H9 (cell line): Measurements from ENCODE around the gene B3GALT4. TPM values are rescaled to one million over a fixed set of nuclear protein-coding genes. Genes with fewer than 3 reads are reported as not detected.

Experiments
- DNase-seq: peaks from one replicate; pipeline ENCODE4 v3.0.0-alpha.2; 2017
- H2AFZ ChIP-seq: one replicate; pipeline ENCODE4 v1.6.1; 2013; ENCODE audit warnings: mild to moderate bottlenecking, low read length, control low read depth, moderate library complexity
- H2AK5ac ChIP-seq: 2 replicates; pipeline ENCODE4 v1.6.1; 2013; ENCODE audit warnings: low read length, control low read depth, mixed read lengths; ENCODE audit not compliant: insufficient read length
- H2BK120ac ChIP-seq: one replicate; pipeline ENCODE4 v1.6.1; 2013; ENCODE audit warnings: low read depth, mild to moderate bottlenecking, low read length, control low read depth, inconsistent platforms; ENCODE audit not compliant: poor library complexity, severe bottlenecking
- H2BK12ac ChIP-seq: 2 replicates; pipeline ENCODE4 v1.6.1; 2013; ENCODE audit warnings: low read length, control low read depth, mixed read lengths, low read depth; ENCODE audit not compliant: insufficient read length
- H2BK15ac ChIP-seq: 2 replicates; pipeline ENCODE4 v1.6.1; 2013; ENCODE audit warnings: low read depth, low read length, control low read depth
- H2BK20ac ChIP-seq: one replicate; pipeline ENCODE4 v1.6.1; 2013; ENCODE audit warnings: low read depth, mild to moderate bottlenecking, low read length, control low read depth, inconsistent platforms; ENCODE audit not compliant: poor library complexity, severe bottlenecking
- H2BK5ac ChIP-seq: 2 replicates; pipeline ENCODE4 v1.6.1; 2013; ENCODE audit warnings: low read length, control low read depth, mixed read lengths; ENCODE audit not compliant: insufficient read length
- H3K14ac ChIP-seq: 2 replicates; pipeline ENCODE4 v1.6.1; 2013; ENCODE audit warnings: low read length, control low read depth; ENCODE audit not compliant: insufficient read depth
- H3K18ac ChIP-seq: 2 replicates; pipeline ENCODE4 v1.6.1; 2013; ENCODE audit warnings: low read depth, mild to moderate bottlenecking, mixed read lengths, low read length, control low read depth; ENCODE audit not compliant: insufficient read length
- H3K23ac ChIP-seq: 2 replicates; pipeline ENCODE4 v1.6.1; 2013; ENCODE audit warnings: low read length, control low read depth, mixed read lengths, low read depth; ENCODE audit not compliant: insufficient read length
- H3K23me2 ChIP-seq: 2 replicates; pipeline ENCODE4 v1.6.1; 2013; ENCODE audit warnings: low read depth, mild to moderate bottlenecking, mixed read lengths, low read length, control low read depth; ENCODE audit not compliant: insufficient read length, poor library complexity, severe bottlenecking
- H3K27ac ChIP-seq: 2 replicates; pipeline ENCODE4 v1.5.1; 2013; ENCODE audit warnings: low read length, control low read depth, mixed read lengths, low read depth; ENCODE audit not compliant: insufficient read length
- H3K27me3 ChIP-seq: 2 replicates; pipeline ENCODE4 v1.6.1; 2013; ENCODE audit warnings: low read length, control low read depth, inconsistent platforms; ENCODE audit not compliant: insufficient read depth
- H3K4ac ChIP-seq: 2 replicates; pipeline ENCODE4 v1.6.1; 2013; ENCODE audit warnings: low read depth, mild to moderate bottlenecking, control low read depth, inconsistent platforms, low read length, moderate library complexity
- H3K4me1 ChIP-seq: 2 replicates; pipeline ENCODE4 v1.6.1; 2013; ENCODE audit warnings: low read length, control low read depth, inconsistent platforms; ENCODE audit not compliant: insufficient read depth
- H3K4me2 ChIP-seq: 2 replicates; pipeline ENCODE4 v1.6.1; 2013; ENCODE audit warnings: low read length, control low read depth, mixed read lengths; ENCODE audit not compliant: insufficient read length, insufficient read depth
- H3K56ac ChIP-seq: 2 replicates; pipeline ENCODE4 v1.6.1; 2013; ENCODE audit warnings: low read depth, mild to moderate bottlenecking, mixed read lengths, low read length, control low read depth; ENCODE audit not compliant: insufficient read length
- H3K79me1 ChIP-seq: 2 replicates; pipeline ENCODE4 v1.6.1; 2013; ENCODE audit warnings: low read depth, mild to moderate bottlenecking, moderate library complexity, low read length, control low read depth, inconsistent platforms; ENCODE audit not compliant: insufficient read depth, poor library complexity, severe bottlenecking
- H3K79me2 ChIP-seq: 2 replicates; pipeline ENCODE4 v1.6.1; 2013; ENCODE audit warnings: low read length, control low read depth, inconsistent platforms; ENCODE audit not compliant: insufficient read depth
- H3K9ac ChIP-seq: 2 replicates; pipeline ENCODE4 v1.6.1; 2013; ENCODE audit warnings: low read length, control low read depth, mixed read lengths; ENCODE audit not compliant: insufficient read length; ENCODE audit errors: extremely low read depth
- H3K9me3 ChIP-seq: one replicate; pipeline ENCODE4 v1.6.1; 2013; ENCODE audit warnings: low read depth, low read length, inconsistent platforms; ENCODE audit not compliant: control insufficient read depth
- H3T11ph ChIP-seq: one replicate; pipeline ENCODE4 v1.6.1; 2013; ENCODE audit warnings: mild to moderate bottlenecking, low read length, control low read depth, inconsistent platforms
- H4K20me1 ChIP-seq: one replicate; pipeline ENCODE4 v1.6.1; 2013; ENCODE audit not compliant: control insufficient read depth, insufficient read length, insufficient read depth
- H4K5ac ChIP-seq: 2 replicates; pipeline ENCODE4 v1.6.1; 2013; ENCODE audit warnings: low read depth, mild to moderate bottlenecking, mixed read lengths, low read length, control low read depth; ENCODE audit not compliant: insufficient read length
- H4K8ac ChIP-seq: replicated peaks from 2 replicates; pipeline ENCODE4 v1.6.1; 2013; ENCODE audit warnings: low read length, control low read depth, mixed read lengths, low read depth; ENCODE audit not compliant: insufficient read length
- H4K91ac ChIP-seq: 2 replicates; pipeline ENCODE4 v1.6.1; 2013; ENCODE audit warnings: low read depth, mild to moderate bottlenecking, moderate library complexity, mixed read lengths, low read length, control low read depth; ENCODE audit not compliant: insufficient read length
- H3K27ac Mint-ChIP-seq, 3 experiments: 2 replicates in 2 of 3; 3 replicates in 1 of 3; pipeline ENCODE4 v1.8.0; 2020 to 2021; ENCODE audit warnings: mixed read lengths in 3 of 3, mild to moderate bottlenecking in 1 of 3, moderate library complexity in 1 of 3
- H3K27me3 Mint-ChIP-seq: 2 replicates; pipeline ENCODE4 v1.8.0; 2021; ENCODE audit warnings: low read depth, mild to moderate bottlenecking, moderate library complexity, mixed read lengths
- H3K36me3 Mint-ChIP-seq, 3 experiments: 2 replicates in 2 of 3; 3 replicates in 1 of 3; pipeline ENCODE4 v1.8.0; 2020 to 2021; ENCODE audit warnings: low read depth in 3 of 3, mixed read lengths in 3 of 3; ENCODE audit not compliant: insufficient read depth in 1 of 3
- H3K4me1 Mint-ChIP-seq, 2 experiments: 2 replicates each; pipeline ENCODE4 v1.8.0; 2020; ENCODE audit warnings: mixed read lengths in 2 of 2
- H3K4me3 Mint-ChIP-seq, 2 experiments: 2 replicates in 1 of 2; 3 replicates in 1 of 2; pipeline ENCODE4 v1.8.0; 2020 to 2021; ENCODE audit warnings: mild to moderate bottlenecking in 2 of 2, mixed read lengths in 2 of 2, moderate library complexity in 1 of 2
- H3K9me3 Mint-ChIP-seq, 2 experiments: 2 replicates in 1 of 2; 3 replicates in 1 of 2; pipeline ENCODE4 v1.8.0; 2020; ENCODE audit warnings: mild to moderate bottlenecking in 2 of 2, mixed read lengths in 2 of 2, moderate library complexity in 1 of 2
- CTCF ChIP-seq: fragments of 200-600 bp; sonication (generic); conservative IDR thresholded peaks from 3 replicates; pipeline ENCODE4 v1.8.0; 2021; ENCODE audit warnings: antibody characterized with exemption, mild to moderate bottlenecking
- WGBS: extraction: QIAGEN DNeasy Blood & Tissue Kit; methylation state at CpG from one replicate; pipeline ENCODE4 v1.1.7; 2013; ENCODE audit warnings: missing lambda C conversion rate, low lambda C conversion rate, mixed read lengths; ENCODE audit not compliant: insufficient read length; ENCODE audit errors: extremely low coverage; 5-methylcytosine and 5-hydroxymethylcytosine counted together
- total RNA-seq: library from RNA; stranded (reverse); gene quantifications from 2 replicates; pipeline ENCODE4 v1.2.1, GENCODE V29; 2021

B3GALT4 gene
- total RNA-seq, 1 experiment from 2014 or later, result 3.2 TPM

- H3K18ac ChIP-seq, result peak overlapping the region; percentile 9
- H3K23ac ChIP-seq, result no peak overlapping the region
- H3K27ac ChIP-seq, result no peak overlapping the region
- TF ChIP-seq CTCF, result no peak
- H2AK5ac ChIP-seq, result no peak overlapping the region
- peak; percentile 79 for DNase-seq
- no CpG with 5 or more reads among the region's 47 CpGs for WGBS
- peaks cover 31% of the 10 kb centered on the region for H3K23me2 ChIP-seq
- peaks cover 14 to 34% (median 26%) of the 10 kb centered on the region in 3 experiments; a peak in 6 of 7 replicates for H3K36me3 Mint-ChIP-seq
- H3K4me1 ChIP-seq, result no peaks in the 10 kb centered on the region
- no peaks in the 10 kb centered on the region for H4K20me1 ChIP-seq
- H3K27ac Mint-ChIP-seq, result peak overlapping the region in 1 of 3 experiments; percentile 68; a peak in 2 of 7 replicates
- no peak overlapping the region for H3K9ac ChIP-seq
- H3T11ph ChIP-seq, result no peak overlapping the region
- peaks cover 47 to 52% of the 10 kb centered on the region in 2 experiments for H3K4me1 Mint-ChIP-seq
- H3K4me3 Mint-ChIP-seq, result peak overlapping the region; percentile 83 to 97
- no peak overlapping the region for H4K8ac ChIP-seq
- H3K9me3 ChIP-seq, result no peaks in the 10 kb centered on the region
- no peak overlapping the region for H2BK20ac ChIP-seq
- no peak overlapping the region for H2BK120ac ChIP-seq
- H3K4ac ChIP-seq, result no peak overlapping the region
- no peaks in the 10 kb centered on the region; the same call in 1 of the 2 replicates for H3K79me2 ChIP-seq
- peaks cover under 1% of the 10 kb centered on the region for H3K79me1 ChIP-seq
- no peak overlapping the region for H2AFZ ChIP-seq
- H4K5ac ChIP-seq, result no peak overlapping the region
- H3K4me2 ChIP-seq, result peak overlapping the region; percentile 92
- H3K9me3 Mint-ChIP-seq, result no peaks in the 10 kb centered on the region
- H4K91ac ChIP-seq, result no peak overlapping the region
- H3K14ac ChIP-seq, result no peak overlapping the region
- no peak overlapping the region for H2BK12ac ChIP-seq
- H3K27me3 Mint-ChIP-seq, result no peaks in the 10 kb centered on the region; the same call in 1 of the 2 replicates
- H3K27me3 ChIP-seq, result no peaks in the 10 kb centered on the region
- no peak overlapping the region for H2BK5ac ChIP-seq
- H2BK15ac ChIP-seq, result no peak overlapping the region
- no peak overlapping the region for H3K56ac ChIP-seq
Observed at GRCh38 chr6:33314943-33315792, 38.2 kb downstream of the B3GALT4 start.
